ENCODE measurements around the gene ZNF699. TPM values are rescaled to one million over a fixed set of nuclear protein-coding genes. Genes with fewer than 3 reads are reported as not detected.

ZNF699 gene
- total and polyA plus RNA-seq, 2 donors (not counting 1 experiment from before 2014, with no cell fraction given): 5.2 to 17.3 TPM

- H3K27me3 ChIP-seq (replicated peaks in 1 of 4; ENCODE audit: control extremely low read depth in 1 of 4, control insufficient read depth in 3 of 4, insufficient read depth in 4 of 4, low read length in 3 of 4): no peaks in the 10 kb centered on the region
- H3K79me2 ChIP-seq (ENCODE audit: control insufficient read depth, insufficient read depth, low read length): peaks cover 4% of the 10 kb centered on the region
- H3K36me3 ChIP-seq (replicated peaks in 1 of 2; ENCODE audit: control extremely low read depth in 1 of 2, control insufficient read depth in 1 of 2, extremely low read depth in 1 of 2, insufficient read depth in 2 of 2, low read length in 1 of 2): peaks cover 18 to 36% of the 10 kb centered on the region in 2 experiments
- POLR2A ChIA-PET: no interaction called here
- no peak overlapping the region for H3K4me3 Mint-ChIP-seq
- H3K27me3 Mint-ChIP-seq: no peaks in the 10 kb centered on the region
- H3K27ac Mint-ChIP-seq: no peak overlapping the region
- CTCF ChIA-PET: no interaction called here
- ATAC-seq (ENCODE audit: low read depth): no peak
- H3K9me3 ChIP-seq (ENCODE audit: control extremely low read depth in 1 of 3, control insufficient read depth in 2 of 3, insufficient read depth in 1 of 3, low read length in 2 of 3): peaks cover 30 to 94% (median 36%) of the 10 kb centered on the region in 3 donors
- H3K4me2 ChIP-seq (replicated peaks; ENCODE audit: low read depth, low read length, poor library complexity, severe bottlenecking): no peak overlapping the region
- no peak overlapping the region for H2AFZ ChIP-seq (ENCODE audit: insufficient read depth, low read depth, low read length, poor library complexity, severe bottlenecking)
- H3K4me1 Mint-ChIP-seq: no peaks in the 10 kb centered on the region
- H3K9me3 Mint-ChIP-seq (ENCODE audit: insufficient read depth): peaks cover 23% of the 10 kb centered on the region
- no CpG with 5 or more reads among the region's 2 CpGs for WGBS (ENCODE audit: insufficient coverage)
- H3K27ac ChIP-seq (ENCODE audit: low read length in 2 of 2): no peak overlapping the region
- DNase-seq: no peak
- intact Hi-C loops (cut with micrococcal nuclease): loop anchor here (10.0 kb wide), 1 partner anchor 50 kb away; no protein-coding TSS in a partner anchor
- H3K4me1 ChIP-seq (ENCODE audit: control insufficient read depth in 2 of 2, insufficient read depth in 2 of 2, low read length in 2 of 2): no peaks in the 10 kb centered on the region
- no peaks in the 10 kb centered on the region for H4K20me1 ChIP-seq (ENCODE audit: control insufficient read depth, insufficient read depth, low read length, poor library complexity, severe bottlenecking)
- no peak for TF ChIP-seq EZH2 (IDR thresholded peaks at IDR 0.05; ENCODE audit: borderline replicate concordance, insufficient read depth, low read depth, low read length, poor library complexity, severe bottlenecking)
- no peak for TF ChIP-seq CTCF (IDR thresholded peaks at IDR 0.05)
- H3K4me3 ChIP-seq (ENCODE audit: control extremely low read depth in 1 of 5, extremely low read depth in 1 of 5, insufficient read depth in 1 of 5, low read depth in 2 of 5, low read length in 4 of 5): no peak overlapping the region
- H3K9ac ChIP-seq (ENCODE audit: low read length): no peak overlapping the region
Observed at GRCh38 chr19:9345005-9345404, 35.4 kb upstream of the ZNF699 start.

GRCh38 chr19:9342610-9343304 is 33.1 kb upstream of the ZNF699 start:
- peaks cover 32% of the 10 kb centered on the region for H3K9me3 Mint-ChIP-seq (ENCODE audit: insufficient read depth)
- Histone ChIP-seq H4K20me1 (ENCODE audit: control insufficient read depth, insufficient read depth, low read length, poor library complexity, severe bottlenecking) (no peaks in the 10 kb centered on the region), H3K9me3 (ENCODE audit: control extremely low read depth in 1 of 3, control insufficient read depth in 2 of 3, insufficient read depth in 1 of 3, low read length in 2 of 3) (peaks cover 40 to 95% (median 41%) of the 10 kb centered on the region in 3 donors), H3K4me3 (ENCODE audit: control extremely low read depth in 1 of 5, extremely low read depth in 1 of 5, insufficient read depth in 1 of 5, low read depth in 2 of 5, low read length in 4 of 5) (peak overlapping the region in 1 of 5 experiments; percentile 18), H3K9ac (ENCODE audit: low read length) (no peak overlapping the region), H3K27ac (ENCODE audit: low read length in 2 of 2) (no peak overlapping the region), H3K4me1 (ENCODE audit: control insufficient read depth in 2 of 2, insufficient read depth in 2 of 2, low read length in 2 of 2) (no peaks in the 10 kb centered on the region), H3K79me2 (ENCODE audit: control insufficient read depth, insufficient read depth, low read length) (peaks cover 20% of the 10 kb centered on the region), H2AFZ (ENCODE audit: insufficient read depth, low read depth, low read length, poor library complexity, severe bottlenecking) (no peak overlapping the region), H3K36me3 (replicated peaks in 1 of 2; ENCODE audit: control extremely low read depth in 1 of 2, control insufficient read depth in 1 of 2, extremely low read depth in 1 of 2, insufficient read depth in 2 of 2, low read length in 1 of 2) (peaks cover 31 to 56% of the 10 kb centered on the region in 2 experiments), H3K27me3 (replicated peaks in 1 of 4; ENCODE audit: control extremely low read depth in 1 of 4, control insufficient read depth in 3 of 4, insufficient read depth in 4 of 4, low read length in 3 of 4) (no peaks in the 10 kb centered on the region), H3K4me2 (replicated peaks; ENCODE audit: low read depth, low read length, poor library complexity, severe bottlenecking) (no peak overlapping the region)
- H3K4me1 Mint-ChIP-seq: no peaks in the 10 kb centered on the region
- ChIA-PET POLR2A (no interaction called here), CTCF (no interaction called here)
- no peak for DNase-seq
- no CpG with 5 or more reads among the region's 6 CpGs for WGBS (ENCODE audit: insufficient coverage)
- H3K27me3 Mint-ChIP-seq: no peaks in the 10 kb centered on the region
- no peak overlapping the region for H3K4me3 Mint-ChIP-seq
- TF ChIP-seq CTCF (IDR thresholded peaks at IDR 0.05): no peak
- no peak for TF ChIP-seq EZH2 (IDR thresholded peaks at IDR 0.05; ENCODE audit: borderline replicate concordance, insufficient read depth, low read depth, low read length, poor library complexity, severe bottlenecking)
- intact Hi-C loops (cut with micrococcal nuclease): loop anchor here (10.0 kb wide), 1 partner anchor 48 kb away; no protein-coding TSS in a partner anchor
- ATAC-seq (ENCODE audit: low read depth): no peak
- H3K27ac Mint-ChIP-seq: no peak overlapping the region
